Heart right ventricle (tissue), 16 donors: ENCODE results near the gene SLC2A6. TPM values are rescaled to one million over a fixed set of nuclear protein-coding genes. Genes with fewer than 3 reads are reported as not detected.

Source experiments
- ATAC-seq, 8 donors: fragments of 200-7000 bp; cut with Tn5 transposase; one replicate each; pipeline ENCODE4 v1.9.1; 2020; ENCODE audit warnings: mild to moderate bottlenecking in 8 of 8, moderate library complexity in 8 of 8, moderate number of reproducible peaks in 1 of 8
- DNase-seq, 2 donors: peaks; one replicate each; pipeline ENCODE4 v3.0.0-alpha.2; 2020
- H3K27ac ChIP-seq, 10 donors: fragments of 200-600 bp; sonication (generic) in 2 of 10; one replicate each; pipeline versions ENCODE4 v1.5.0 to v1.8.0; 2020 to 2022; ENCODE audit warnings: mild to moderate bottlenecking in 3 of 10
- H3K27me3 ChIP-seq, 7 donors: fragments of 200-600 bp; one replicate each; pipeline ENCODE4 v1.8.0; 2021 to 2022; ENCODE audit warnings: mild to moderate bottlenecking in 2 of 7
- H3K36me3 ChIP-seq, 9 donors: fragments of 200-600 bp; sonication (generic) in 1 of 9; one replicate each; pipeline versions ENCODE4 v1.5.0 to v1.8.0; 2020 to 2022; ENCODE audit warnings: mild to moderate bottlenecking in 2 of 9
- H3K4me1 ChIP-seq, 9 donors: fragments of 200-600 bp; sonication (generic) in 1 of 9; one replicate each; pipeline versions ENCODE4 v1.5.0 to v1.8.0; 2020 to 2022; ENCODE audit warnings: mild to moderate bottlenecking in 4 of 9
- H3K4me3 ChIP-seq, 10 donors: fragments of 200-600 bp; sonication (generic) in 2 of 10; one replicate each; pipeline versions ENCODE4 v1.5.0 to v1.8.0; 2020 to 2022; ENCODE audit warnings: mild to moderate bottlenecking in 7 of 10, moderate library complexity in 2 of 10
- H3K9me3 ChIP-seq, 11 donors: fragments of 200-600 bp in 10 of 11; sonication (generic) in 2 of 11; one replicate each; pipeline versions ENCODE4 v1.5.0 to v1.8.0; 2013 to 2022; ENCODE audit warnings: mild to moderate bottlenecking in 2 of 11, control low read depth in 1 of 11, moderate library complexity in 1 of 11
- CTCF ChIP-seq, 9 donors: fragments of 200-600 bp; sonication (generic) in 2 of 9; IDR thresholded peaks; one replicate each; pipeline versions ENCODE4 v1.5.0 to v1.8.0; 2021 to 2022; ENCODE audit warnings: antibody characterized with exemption in 9 of 9, mild to moderate bottlenecking in 5 of 9, moderate library complexity in 1 of 9
- WGBS, 2 donors: extraction: QIAGEN DNeasy Blood & Tissue Kit; methylation state at CpG; one replicate each; pipeline ENCODE4 v1.1.7; 2013; ENCODE audit warnings: inconsistent platforms in 1 of 2; 5-methylcytosine and 5-hydroxymethylcytosine counted together
- intact Hi-C, 10 donors: fragments of 100-400 bp; cut with DNase I; formaldehyde crosslinking; loops; one replicate each; pipeline versions ENCODE4 v1.11.1 to v1.14.2; 2022
- polyA plus RNA-seq, 2 donors: library from polyadenylated mRNA; stranded (reverse); fragments of 200-250 nt; gene quantifications; one replicate each; pipeline ENCODE4 v1.2.3, GENCODE V29; 2013
- total RNA-seq, 10 donors: library from RNA; stranded (reverse); fragmentation: NEBNext Ultra II Directional in 3 of 10; extraction: Animal tissue kit (Norgen Biotek cat#: 25700) in 3 of 10; gene quantifications; one replicate each; pipeline versions ENCODE4 v1.2.1 to v1.2.4, GENCODE V29; 2021 to 2023
- donor health status: Arrhythmogenic right ventricular cardiomyopathy.
- donor health status: ischemic (EF 13 %, LVEDD 7.1; RV severe dilation, severe dysfunction).
- donor health status: healthy with polysubstance abuse.
- donor health status: DM: no; HTN: yes; CAD: no.
- donor health status: DM: no; HTN: no; CAD: no.
- donor health status: ischemic (EF 25% LVEDD 6.9; RV normal size, moderate dysfunction).
- donor health status: ischemic (EF 25% LVEDD 5.7; RV mildly dilated, moderate dysfunction).
- donor health status: healthy.
- donor health status: DM: yes; HTN: yes; CAD: no.
- donor health status: Ischemic cardiomyopathy.
- donor health status: ischemic (EF 35%, LVEDD 5.7; RV mildly dilated, moderate dysfunction).
- donor health status: nonischemic (EF 11% LVEDD 7.7; RV severe dilation, severe dysfunction).
- donor health status: DM: yes; HTN: yes; CAD: no.
- donor health status: PGD.
- donor health status: ischemic (EF 29% LVEDD 5.4; RV normal size, mild dysfunction).
- donor health status: nonischemic (EF 23%, LVEDD 6.1; RV moderate dilation, normal function).

SLC2A6 gene
- total and polyA plus RNA-seq, 12 donors, result 1.3 to 7.0 (median 2.5) TPM

DNA sequence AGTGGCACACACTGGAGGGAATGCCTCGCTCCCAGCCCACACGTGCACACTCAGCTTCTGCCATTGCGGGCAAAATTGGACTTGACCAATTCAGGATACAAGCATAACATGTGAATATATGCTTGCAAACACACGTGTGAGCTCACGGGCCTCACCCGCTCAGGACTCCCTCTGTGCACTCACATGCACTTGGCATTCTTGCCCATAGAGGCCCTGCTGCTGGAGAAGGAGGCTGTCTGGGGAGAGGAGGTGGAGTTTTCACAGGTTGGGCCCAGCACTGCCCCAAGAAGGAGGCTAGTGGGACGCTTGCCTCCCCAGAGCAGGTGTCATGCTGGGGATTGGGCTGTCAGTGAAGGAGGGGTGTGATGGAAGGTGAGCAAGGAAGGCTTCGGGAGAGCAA, 44.2 kb upstream of the SLC2A6 start:
- Histone ChIP-seq H3K4me3 (no peak overlapping the region), H3K9me3 (no peaks in the 10 kb centered on the region), H3K27ac (no peak overlapping the region), H3K36me3 (no peaks in the 10 kb centered on the region), H3K4me1 (peaks cover 9 to 25% (median 22%) of the 10 kb centered on the region in 9 donors), H3K27me3 (peaks cover 0 to 7% (median 0%) of the 10 kb centered on the region in 7 donors)
- no peak for DNase-seq
- no peak for ATAC-seq
- WGBS, 2 donors, result 90 to 97% methylated on average over 8 of the region's 8 CpGs
- TF ChIP-seq CTCF (IDR thresholded peaks at IDR 0.05), result no peak
- intact Hi-C loops, result no loop called here

- Histone ChIP-seq H3K27ac (no peak overlapping the region), H3K36me3 (no peaks in the 10 kb centered on the region), H3K4me1 (peaks cover 5 to 17% (median 14%) of the 10 kb centered on the region in 9 donors), H3K9me3 (no peaks in the 10 kb centered on the region), H3K4me3 (no peak overlapping the region), H3K27me3 (peaks cover 0 to 4% (median 0%) of the 10 kb centered on the region in 7 donors)
- intact Hi-C loops, result no loop called here
- ATAC-seq (no peak), DNase-seq (peak in 1 of 2 donors; percentile 12)
- no peak for TF ChIP-seq CTCF (IDR thresholded peaks at IDR 0.05)
- WGBS, 2 donors, result 88% methylated on average over 14 of the region's 14 CpGs
These were observed 43.4 kb upstream of the SLC2A6 start for GRCh38 chr9:133522073-133522910.

- DNase-seq (no peak), ATAC-seq (no peak)
- H3K4me1 ChIP-seq, result peaks cover 0 to 8% (median 5%) of the 10 kb centered on the region in 9 donors
- intact Hi-C loops, result no loop called here
- peaks cover 0 to 5% (median 0%) of the 10 kb centered on the region in 7 donors for H3K27me3 ChIP-seq
- WGBS, 2 donors, result 90 to 92% methylated on average over 21 of the region's 21 CpGs
- no peak overlapping the region for H3K4me3 ChIP-seq
- H3K36me3 ChIP-seq, result no peaks in the 10 kb centered on the region
- H3K27ac ChIP-seq, result no peak overlapping the region
- TF ChIP-seq CTCF (IDR thresholded peaks at IDR 0.05), result no peak
- no peaks in the 10 kb centered on the region for H3K9me3 ChIP-seq
These were observed 42.5 kb upstream of the SLC2A6 start for GRCh38 chr9:133521122-133522072.

DNA sequence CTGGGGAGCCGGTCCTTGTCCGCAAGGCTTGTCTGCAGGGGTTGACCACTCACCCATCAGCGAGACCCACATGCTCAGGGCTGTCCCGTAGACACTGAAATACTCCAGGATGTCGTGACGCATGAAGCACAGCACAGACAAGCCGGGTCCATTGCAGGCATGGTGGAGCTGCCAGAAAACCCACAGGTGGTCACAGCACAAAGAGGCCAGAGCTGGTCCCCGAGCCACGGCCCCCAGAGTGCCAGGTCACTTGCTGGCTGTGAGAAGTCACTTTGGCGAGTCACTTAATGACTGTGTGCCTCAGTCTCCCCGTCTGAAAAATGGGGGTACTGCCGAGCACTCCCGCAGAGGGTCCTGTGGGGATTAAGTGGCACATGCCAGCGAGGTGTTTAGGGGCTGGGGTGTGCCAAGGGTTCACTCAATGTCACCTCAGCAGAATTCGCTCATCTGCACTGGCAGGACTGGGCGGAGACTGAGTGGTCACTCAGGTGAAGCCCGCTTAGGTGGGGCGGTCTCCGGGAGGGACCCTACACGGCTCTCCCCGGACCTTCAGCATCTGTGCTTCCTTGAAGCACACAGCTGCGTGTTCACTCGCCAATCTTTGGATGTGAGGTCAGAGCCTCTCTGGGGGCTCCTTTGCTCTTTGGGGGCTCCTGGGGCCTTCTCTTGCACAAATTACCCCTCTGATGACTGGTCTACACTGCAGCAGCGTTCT, 41.4 kb upstream of the SLC2A6 start:
- H3K4me3 ChIP-seq, result no peak overlapping the region
- intact Hi-C loops, result no loop called here
- WGBS, 2 donors, result 88 to 90% methylated on average over 24 of the region's 24 CpGs
- ATAC-seq (no peak), DNase-seq (no peak)
- H3K27me3 ChIP-seq, result peaks cover 0 to 16% (median 0%) of the 10 kb centered on the region in 7 donors
- no peak overlapping the region for H3K27ac ChIP-seq
- no peaks in the 10 kb centered on the region for H3K4me1 ChIP-seq
- no peak for TF ChIP-seq CTCF (IDR thresholded peaks at IDR 0.05)
- H3K9me3 ChIP-seq, result no peaks in the 10 kb centered on the region
- H3K36me3 ChIP-seq, result no peaks in the 10 kb centered on the region
